Eye (tissue), 1 donor: Measurements from ENCODE around the gene LMAN1L.

Experiments used
- DNase-seq: peaks from one replicate; pipeline ENCODE4 v3.0.0-alpha.2; 2015

Gene LMAN1L

DNA sequence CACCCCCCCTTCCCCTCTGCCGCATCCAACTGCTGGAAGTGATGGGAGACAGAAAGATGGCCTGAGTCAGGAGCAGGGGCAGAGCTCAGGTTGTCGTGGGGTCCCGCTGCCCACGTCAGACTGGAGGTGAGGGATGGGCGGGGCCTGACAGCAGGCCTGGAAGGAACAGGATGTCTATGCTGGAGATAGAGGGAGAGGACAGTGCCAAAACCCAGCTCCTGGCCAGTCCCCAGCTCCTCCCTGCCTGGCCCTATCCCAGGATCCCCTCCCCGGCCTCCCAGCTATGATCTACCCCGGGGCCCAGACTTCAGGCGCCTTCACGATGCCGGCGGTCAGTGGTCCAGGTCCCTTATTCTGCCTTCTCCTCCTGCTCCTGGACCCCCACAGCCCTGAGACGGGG, at the start of gene LMAN1L:
Gene LMAN1L (plus strand): TSS at position 303 of the 400 bp plus-strand sequence. CDS start 20 bp downstream, at position 323.
- no peak for DNase-seq

GRCh38 chr15:74763416-74763815, 49.2 kb upstream of the LMAN1L start:
- DNase-seq = no peak

- no peak for DNase-seq
Measured at GRCh38 chr15:74767167-74768098, 45.2 kb upstream of the LMAN1L start.

GRCh38 chr15:74768099-74768770, 44.4 kb upstream of the LMAN1L start:
- DNase-seq = no peak

DNA sequence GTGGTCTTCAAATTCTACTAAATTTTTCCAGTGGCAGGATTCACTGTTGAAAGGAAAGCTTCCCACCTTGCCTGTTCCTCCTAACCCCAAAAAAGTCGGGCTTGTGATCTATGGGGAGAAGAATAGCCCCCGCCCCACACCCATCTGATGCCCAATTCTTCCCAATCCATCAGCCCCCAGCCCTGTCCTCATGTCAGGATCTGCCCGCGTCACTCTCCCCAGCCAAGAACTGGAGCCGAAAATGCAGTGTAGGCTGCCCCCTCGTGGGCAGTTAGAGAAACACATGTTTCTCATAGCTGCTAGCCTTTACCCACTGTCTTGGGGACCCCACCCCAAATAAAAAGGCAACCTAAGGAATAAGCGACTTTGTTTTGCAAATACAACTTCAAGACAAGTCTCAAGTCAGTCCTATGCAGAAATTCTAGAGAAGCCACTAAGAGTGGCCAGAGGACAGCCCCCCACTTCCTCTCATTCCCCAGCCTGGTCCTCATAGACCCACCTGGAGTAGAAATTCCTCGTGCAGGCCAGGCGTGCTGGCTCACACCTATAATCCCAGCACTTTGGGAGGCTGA, 43.8 kb upstream of the LMAN1L start:
- peak; percentile 82 for DNase-seq

GRCh38 chr15:74769463-74770025, 43.1 kb upstream of the LMAN1L start:
- no peak for DNase-seq

DNA sequence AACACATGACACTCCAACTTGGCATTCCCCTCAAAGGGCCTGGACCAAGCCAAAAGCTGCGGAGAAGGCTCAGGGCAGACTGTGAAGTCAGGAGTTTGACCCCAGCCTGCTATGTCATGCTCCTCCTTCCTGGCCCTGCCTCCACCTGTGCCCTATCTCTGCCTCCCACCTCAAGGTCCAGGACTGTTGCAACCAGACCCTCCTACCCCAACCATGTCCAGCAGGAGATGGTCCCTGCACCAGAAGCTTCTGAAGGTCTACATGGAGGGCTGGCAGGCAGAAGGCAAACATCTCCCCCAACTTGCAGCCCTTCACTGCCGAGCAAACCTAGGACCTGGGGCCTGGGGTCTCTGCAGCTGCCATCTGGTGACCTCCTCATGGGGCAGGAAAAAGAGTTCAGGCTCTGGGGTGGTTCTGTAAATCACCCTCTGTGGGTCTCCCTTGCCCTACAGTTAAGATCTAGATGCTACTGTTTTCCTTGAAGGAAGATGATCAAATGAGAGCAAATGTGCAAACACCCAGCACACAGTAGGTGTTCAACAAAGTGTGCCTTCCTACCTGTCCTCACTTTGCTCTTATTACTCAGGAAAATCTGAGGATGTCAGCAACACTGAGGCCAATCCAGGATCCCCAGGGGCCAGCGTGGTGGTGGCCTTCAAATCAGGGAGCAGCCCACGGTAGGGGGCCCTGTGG, 42.3 kb upstream of the LMAN1L start:
- DNase-seq = no peak

- no peak for DNase-seq
Measured at GRCh38 chr15:74773329-74773728, 39.3 kb upstream of the LMAN1L start.

DNA sequence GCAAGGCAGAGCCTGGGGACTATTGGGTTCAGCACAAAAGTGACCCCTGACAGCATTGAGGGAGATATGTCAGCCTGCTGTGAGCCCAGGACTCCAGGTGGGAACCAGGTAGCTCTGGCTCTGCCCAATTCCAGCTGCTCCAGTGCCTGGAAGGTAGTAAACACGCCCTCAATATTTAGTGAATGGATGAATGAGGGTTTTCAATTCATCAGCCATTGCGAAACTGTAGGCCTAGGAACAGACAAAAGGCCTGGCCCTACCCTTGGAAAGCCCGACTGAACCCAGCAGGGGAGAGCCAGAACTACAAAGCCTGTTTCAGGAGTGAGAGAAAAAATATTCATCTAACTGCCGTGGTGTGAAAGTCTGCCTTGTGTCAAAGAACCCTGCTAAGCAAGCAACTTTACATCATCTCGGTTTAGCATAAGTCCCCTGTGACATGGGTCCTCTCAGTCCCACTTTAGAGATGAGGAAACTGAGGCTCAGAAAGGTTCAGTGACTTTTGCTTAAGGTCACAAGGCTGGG, 38.8 kb upstream of the LMAN1L start:
- no peak for DNase-seq

GRCh38 chr15:74775132-74775562, 37.5 kb upstream of the LMAN1L start:
- DNase-seq = no peak

DNA sequence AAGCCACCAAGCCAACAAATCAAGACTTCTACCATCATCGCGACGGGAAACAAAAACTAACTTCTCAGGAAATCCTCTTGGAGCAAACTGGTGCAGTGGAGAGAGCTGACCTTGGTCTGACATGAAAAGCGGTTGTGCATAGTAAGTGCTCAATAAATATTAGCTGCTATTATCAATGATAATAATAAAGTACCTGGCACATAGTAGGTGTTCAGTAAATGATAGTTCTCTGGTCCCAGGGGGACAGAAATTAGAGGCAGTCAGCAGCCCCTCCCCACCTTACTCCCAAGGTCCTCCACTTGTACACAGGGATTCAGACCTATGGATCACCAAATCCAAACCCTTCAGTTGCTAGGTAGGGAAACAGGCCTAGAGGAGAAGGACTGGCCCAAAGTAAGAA, 36.7 kb upstream of the LMAN1L start:
- DNase-seq = no peak

GRCh38 chr15:74776821-74777768, 35.5 kb upstream of the LMAN1L start:
- DNase-seq = peak; percentile 48

DNA sequence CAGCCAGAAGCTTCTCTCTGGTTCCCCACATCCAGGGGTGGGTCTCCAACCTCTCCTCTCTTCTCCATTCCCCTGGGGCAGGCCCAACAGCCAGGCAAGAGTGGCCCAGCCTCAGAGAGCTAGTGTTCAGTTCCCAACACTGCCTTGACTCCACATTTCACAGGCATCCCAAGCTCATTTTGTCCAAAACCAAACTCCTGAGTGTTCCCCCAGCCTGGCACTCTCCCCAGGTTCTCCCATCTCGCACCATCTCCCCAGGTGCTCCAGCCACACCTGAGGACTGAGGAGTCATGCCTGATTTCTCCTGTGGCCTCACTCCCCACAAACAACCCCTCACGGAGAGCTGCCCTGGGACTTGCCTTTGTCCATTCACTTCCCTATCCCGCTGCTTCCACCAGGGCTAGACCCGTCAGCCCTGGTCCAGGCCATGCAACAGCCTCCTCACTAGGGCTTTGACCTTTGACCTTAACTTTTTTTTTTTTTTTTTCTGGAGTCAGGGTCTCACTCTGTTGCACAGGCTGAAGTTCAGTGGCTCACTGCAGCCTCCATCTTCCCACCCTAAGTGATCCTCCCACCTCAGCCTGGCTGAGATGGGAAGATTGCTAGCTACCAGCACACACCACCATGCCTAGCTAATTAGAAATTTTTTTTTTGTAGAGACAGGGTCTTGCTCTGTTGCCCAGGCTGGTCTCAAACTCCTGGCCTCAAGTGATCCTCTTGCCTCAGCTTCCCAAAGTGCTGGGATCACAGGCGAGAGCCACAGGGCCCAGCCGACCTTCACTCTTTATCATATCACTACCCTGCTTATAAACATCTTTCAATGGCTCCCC, 34.7 kb upstream of the LMAN1L start:
- DNase-seq = no peak

DNA sequence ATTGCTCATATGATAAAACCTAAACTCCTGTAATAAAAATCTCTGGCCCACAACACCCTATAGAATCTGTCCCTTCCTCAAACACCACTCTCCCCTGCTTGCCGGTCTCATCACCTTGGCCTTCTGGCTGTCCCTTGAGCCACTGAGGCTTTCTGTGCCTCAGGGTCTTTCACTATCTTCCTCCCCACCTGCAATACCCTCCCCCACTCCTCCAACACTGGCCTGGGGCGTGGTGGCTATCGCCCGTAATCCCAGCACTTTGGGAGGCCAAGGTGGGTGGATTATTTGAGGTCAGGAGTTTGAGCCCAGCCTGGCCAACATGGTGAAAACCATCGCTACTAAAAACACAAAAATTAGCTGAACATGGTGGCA, 34.0 kb upstream of the LMAN1L start:
- DNase-seq = no peak

DNA sequence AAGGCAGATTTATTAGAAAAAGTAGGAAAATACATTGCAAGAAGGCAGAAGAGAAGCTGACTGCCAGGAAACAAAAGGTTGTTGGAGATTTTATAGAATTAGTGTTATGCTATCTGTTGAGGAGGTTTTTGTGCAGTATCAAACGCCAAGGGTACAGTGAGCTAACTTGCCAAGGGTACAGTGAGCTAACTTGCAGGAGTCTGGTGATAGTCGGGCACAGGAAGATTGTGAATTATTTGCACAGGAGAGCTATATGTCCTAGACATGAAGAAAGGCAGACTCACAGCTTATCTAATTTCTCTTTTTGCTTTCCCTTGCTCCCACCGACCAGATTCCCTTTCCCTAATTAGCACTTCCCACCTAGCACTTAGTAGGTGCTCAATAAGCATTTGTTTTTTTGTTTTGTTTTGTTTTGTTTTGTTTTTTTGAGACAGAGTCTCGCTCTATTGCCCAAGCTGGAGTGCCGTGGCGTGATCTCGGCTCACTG, 33.4 kb upstream of the LMAN1L start:
- DNase-seq = no peak

DNA sequence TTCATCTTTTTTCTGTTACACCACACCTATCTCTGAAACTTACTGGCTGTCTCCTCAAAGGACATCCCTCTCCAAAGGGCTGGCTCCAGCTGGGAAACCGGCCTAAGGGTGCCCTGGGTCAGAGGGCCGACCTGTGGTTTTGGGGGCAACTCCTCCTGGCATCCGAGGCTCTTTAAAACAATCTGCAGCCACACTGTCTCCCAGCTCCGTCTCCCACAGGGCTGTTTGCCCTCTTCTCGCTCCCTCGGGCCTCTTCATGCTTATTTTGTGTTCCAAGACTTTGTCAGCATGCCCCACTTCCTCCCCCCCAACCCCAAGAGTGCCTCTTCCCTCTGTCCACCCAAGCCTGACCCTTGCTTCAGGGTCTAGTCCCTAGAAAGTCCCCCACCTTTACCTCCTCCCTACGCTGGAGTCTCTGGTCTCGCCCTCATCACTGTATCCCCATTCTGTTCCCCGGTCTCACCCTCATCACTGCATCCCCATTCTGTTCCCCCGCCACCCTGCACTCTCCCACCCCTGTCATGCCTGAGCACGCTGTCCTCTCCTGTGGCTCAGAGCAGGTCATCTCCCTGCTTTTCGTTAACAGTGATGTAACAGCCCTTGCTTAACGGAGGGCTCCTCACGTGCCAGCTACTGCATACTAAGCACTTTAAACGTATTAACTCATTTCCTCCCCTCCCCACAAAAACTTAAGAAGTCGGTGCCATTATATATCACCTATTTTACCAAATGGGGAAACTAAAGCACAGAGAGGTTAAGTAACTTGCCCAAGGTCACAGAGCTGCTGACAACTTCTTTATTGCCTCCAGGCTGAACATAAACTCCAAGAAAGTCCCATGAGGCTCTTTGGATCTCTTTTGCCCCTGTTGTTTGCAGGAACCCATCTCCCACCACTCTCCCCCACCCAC, 31.9 kb upstream of the LMAN1L start:
- DNase-seq = no peak

DNA sequence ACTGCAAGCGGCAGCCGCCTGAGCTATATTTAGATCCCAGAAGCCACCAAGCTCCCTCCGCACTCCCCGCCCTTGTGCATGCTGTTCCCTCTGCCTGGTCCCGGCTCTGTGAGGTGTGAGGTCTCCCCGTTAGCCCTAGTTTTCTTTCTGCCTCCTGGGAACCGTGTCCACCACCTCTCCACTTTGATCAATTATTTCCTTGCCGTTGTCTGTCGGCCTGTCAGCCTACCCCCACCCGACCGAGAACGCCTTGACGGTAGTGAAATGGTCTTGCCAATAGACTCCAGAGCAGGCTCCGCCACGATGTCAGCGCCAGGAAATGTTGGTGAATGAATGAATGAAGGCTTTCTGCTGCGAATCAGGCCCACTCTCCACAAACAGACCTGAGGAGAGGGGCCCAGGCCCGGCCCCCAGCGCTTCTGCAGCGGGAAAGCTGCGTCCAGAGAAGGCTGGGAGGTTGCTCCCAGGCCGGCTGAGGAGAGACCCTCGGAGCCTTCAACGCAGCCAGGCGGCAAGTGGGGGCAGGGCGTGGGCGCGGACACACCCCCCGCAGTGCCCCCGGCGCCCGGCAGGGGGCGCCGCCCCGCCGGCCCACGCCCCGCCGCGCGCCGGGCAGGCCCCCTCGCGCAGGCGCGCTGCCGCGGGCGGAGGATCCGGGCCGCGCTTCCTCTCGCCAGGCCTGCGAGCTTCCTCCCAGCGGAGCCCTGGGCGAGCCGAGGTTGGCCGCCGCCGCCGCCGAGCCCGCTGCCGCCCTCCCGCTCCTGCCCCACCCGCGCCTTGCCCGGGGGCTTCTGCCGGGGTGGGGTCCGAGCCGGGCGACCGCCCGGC, 31.0 kb upstream of the LMAN1L start, which contains the start of gene CSK:
Gene CSK (plus strand): TSS at position 650 of the 828 bp plus-strand sequence. CDS start 16,218 bp downstream, outside the sequence.
- DNase-seq = peak; percentile 88
